Measurements from ENCODE around the gene GFPT1. TPM values are rescaled to one million over a fixed set of nuclear protein-coding genes. Genes with fewer than 3 reads are reported as not detected.

The GFPT1 gene
- total and polyA plus RNA-seq, 9 of the 15 experiments (the other 6 are each of a cell fraction or from before 2014, with no cell fraction given), result 6.6 to 38.3 (median 15.9) TPM

DNA sequence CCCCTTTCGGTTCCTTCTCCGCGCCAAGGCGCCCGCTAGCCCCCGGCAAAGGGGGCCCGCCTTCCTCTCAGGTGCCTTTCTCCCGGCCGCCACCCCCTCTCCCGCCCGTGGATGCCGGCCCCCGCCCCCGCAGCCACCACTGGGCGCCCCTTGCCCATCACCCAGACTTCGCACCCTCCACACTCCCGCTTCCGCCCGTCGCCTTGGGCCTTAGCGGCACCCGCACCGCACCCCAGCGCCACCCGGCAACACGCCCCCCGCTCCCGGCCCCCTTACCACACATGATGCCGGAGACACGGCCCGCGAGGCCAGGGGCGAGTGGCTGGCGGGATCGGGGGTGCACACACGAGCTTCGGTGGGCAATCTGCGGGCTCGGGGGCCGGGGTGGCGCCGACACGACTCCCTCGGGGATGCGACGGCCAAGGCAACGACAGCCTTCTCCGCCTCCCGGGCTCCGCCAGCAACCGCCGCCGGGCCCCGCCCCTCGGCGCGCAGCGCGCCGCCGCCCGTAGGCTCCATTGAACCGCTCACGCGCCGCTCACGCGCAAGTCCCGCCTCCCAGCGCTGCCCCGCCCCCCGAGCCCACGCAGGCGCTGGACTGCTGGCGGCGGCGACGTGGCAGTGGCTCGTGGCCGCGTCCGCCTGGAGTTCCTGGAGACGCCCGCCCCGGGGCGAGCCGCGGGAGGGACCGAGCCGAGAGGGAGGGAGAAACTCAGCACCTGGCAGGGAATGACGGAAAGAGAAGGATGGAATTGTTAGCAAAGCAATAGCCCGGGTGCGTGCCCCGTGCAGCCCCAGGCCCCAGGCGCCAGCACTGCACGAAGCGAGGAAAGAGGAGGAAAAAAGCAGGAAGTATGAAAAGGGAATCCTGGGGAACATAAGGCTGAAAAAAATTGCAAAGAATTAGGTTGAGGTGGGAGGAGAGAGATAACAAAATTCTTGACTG lies at the start of gene GFPT1 (continued):
- 0 out of 2 replicates have a peak, but pooled peaks have one; percentile 70 for TF ChIP-seq MBD2 (IDR thresholded peaks at IDR 0.05; ENCODE audit: borderline replicate concordance, low read depth)
- no peak for TF ChIP-seq CBX8 (IDR thresholded peaks at IDR 0.05; ENCODE audit: borderline replicate concordance, extremely low read depth, low read depth, low read length, poor library complexity, severe bottlenecking)
- no peak; the same call in 1 of the 2 replicates for TF ChIP-seq ERF (CRISPR knock-in tag; IDR thresholded peaks at IDR 0.05)
- no peak for TF ChIP-seq NBN (IDR thresholded peaks at IDR 0.05; ENCODE audit: low read depth)

DNA sequence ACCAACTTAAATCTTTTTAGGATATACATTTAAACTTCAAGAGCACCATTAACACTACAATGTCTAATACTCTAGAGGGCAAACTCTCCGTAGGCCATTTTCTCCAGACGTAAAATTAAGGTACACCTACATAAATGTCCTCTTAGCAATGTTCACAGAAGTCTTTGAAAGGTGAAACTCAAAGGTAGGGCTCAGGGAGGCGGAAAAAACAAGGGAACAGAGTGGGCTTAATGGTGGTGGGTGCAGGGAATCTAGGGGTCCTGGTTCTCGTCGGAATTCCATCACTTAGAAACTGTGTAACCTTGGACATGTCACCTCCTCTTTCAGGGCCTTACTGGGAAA lies 49.5 kb upstream of the GFPT1 start:
- peak overlapping the region; percentile 75 for H3K4me3 ChIP-seq
- H3K4me2 ChIP-seq (ENCODE audit: insufficient read depth, low read length), result peak overlapping the region; percentile 89
- 2% methylated on average over 5 of the region's 5 CpGs for WGBS (ENCODE audit: insufficient coverage, low coverage, missing lambda C conversion rate)
- FAIRE-seq, result no peak
- peak; percentile 8 for ATAC-seq
- no peaks in the 10 kb centered on the region; the same call in 2 of the 3 replicates for H3K36me3 ChIP-seq (ENCODE audit: control insufficient read depth, insufficient read depth, low read length)
- CTCF ChIA-PET (ENCODE audit: low intra/inter-chr PET ratio), result no interaction called here
- H4K20me1 ChIP-seq (replicated peaks; ENCODE audit: control insufficient read depth, insufficient read depth, low read length), result no peaks in the 10 kb centered on the region
- peaks cover 24% of the 10 kb centered on the region for H3K79me2 ChIP-seq (ENCODE audit: control insufficient read depth, insufficient read depth, low read length)
- intact Hi-C loops (cut with micrococcal nuclease) (loop anchor here (2.0 kb wide), 3 partner anchors 50 to 128 kb away; partner anchors contain the start of gene GFPT1), in situ Hi-C loops (cut with MboI) (no loop called here)
- BruUV-seq (replicated peaks), result no TSS peak
- H3K9me1 ChIP-seq (ENCODE audit: control insufficient read depth, insufficient read depth, low read length), result no peaks in the 10 kb centered on the region
- POLR2A ChIA-PET, result interaction anchor here (0.6 to 3.0 kb wide), 12 partner anchors 10 to 954 kb away, joined by 3 to 14 read pairs (median 4); partner anchors contain the start of genes GFPT1 and SNRPG
- H3K9ac ChIP-seq (ENCODE audit: insufficient read depth in 1 of 2, low read depth in 2 of 2, low read length in 2 of 2), result peak overlapping the region; percentile 79 to 97
- H3K27ac ChIP-seq (ENCODE audit: extremely low read depth, low read depth, low read length), result peak overlapping the region; percentile 96
- H3K9me3 ChIP-seq (replicated peaks; ENCODE audit: control insufficient read depth, insufficient read depth, low read depth, low read length), result no peaks in the 10 kb centered on the region; the same call in none of the 2 replicates
- H3K4me1 ChIP-seq (replicated peaks in 1 of 2; ENCODE audit: control insufficient read depth in 2 of 2, insufficient read depth in 2 of 2, low read length in 2 of 2), result peaks cover 15 to 16% of the 10 kb centered on the region in 2 experiments; a peak in 4 of 5 replicates
- DNase-seq (ENCODE audit: extremely low read depth in 1 of 4, low spot score in 3 of 4), result no peak
- H2AFZ ChIP-seq (ENCODE audit: low read depth, low read length), result peak overlapping the region; percentile 100
- no peaks in the 10 kb centered on the region for H3K27me3 ChIP-seq (ENCODE audit: control insufficient read depth in 2 of 2, insufficient read depth in 2 of 2, low read length in 2 of 2)
- TF ChIP-seq, protein P1, sequence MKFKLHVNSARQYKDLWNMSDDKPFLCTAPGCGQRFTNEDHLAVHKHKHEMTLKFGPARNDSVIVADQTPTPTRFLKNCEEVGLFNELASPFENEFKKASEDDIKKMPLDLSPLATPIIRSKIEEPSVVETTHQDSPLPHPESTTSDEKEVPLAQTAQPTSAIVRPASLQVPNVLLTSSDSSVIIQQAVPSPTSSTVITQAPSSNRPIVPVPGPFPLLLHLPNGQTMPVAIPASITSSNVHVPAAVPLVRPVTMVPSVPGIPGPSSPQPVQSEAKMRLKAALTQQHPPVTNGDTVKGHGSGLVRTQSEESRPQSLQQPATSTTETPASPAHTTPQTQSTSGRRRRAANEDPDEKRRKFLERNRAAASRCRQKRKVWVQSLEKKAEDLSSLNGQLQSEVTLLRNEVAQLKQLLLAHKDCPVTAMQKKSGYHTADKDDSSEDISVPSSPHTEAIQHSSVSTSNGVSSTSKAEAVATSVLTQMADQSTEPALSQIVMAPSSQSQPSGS (CRISPR knock-in tag; IDR thresholded peaks at IDR 0.05), result no peak
- TF ChIP-seq, protein P2, sequence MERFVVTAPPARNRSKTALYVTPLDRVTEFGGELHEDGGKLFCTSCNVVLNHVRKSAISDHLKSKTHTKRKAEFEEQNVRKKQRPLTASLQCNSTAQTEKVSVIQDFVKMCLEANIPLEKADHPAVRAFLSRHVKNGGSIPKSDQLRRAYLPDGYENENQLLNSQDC (CRISPR knock-in tag; IDR thresholded peaks at IDR 0.05), result 0 out of 2 replicates have a peak, but pooled peaks have one; percentile 30
- TF ChIP-seq NUFIP1 (IDR thresholded peaks at IDR 0.05; ENCODE audit: partially characterized antibody) (no peak), ZNF408 (CRISPR knock-in tag; IDR thresholded peaks at IDR 0.05; ENCODE audit: low read depth) (no peak), KDM5B (IDR thresholded peaks at IDR 0.05; ENCODE audit: insufficient replicate concordance, low read depth, low read length) (no peak), XRCC4 (IDR thresholded peaks at IDR 0.05; ENCODE audit: extremely low read depth, insufficient read depth, insufficient read length) (no peak), ZNF583 (CRISPR knock-in tag; IDR thresholded peaks at IDR 0.05) (no peak), CBX8 (IDR thresholded peaks at IDR 0.05; ENCODE audit: borderline replicate concordance, extremely low read depth, low read depth, low read length, poor library complexity, severe bottlenecking) (no peak), NR2F6 (CRISPR knock-in tag; IDR thresholded peaks at IDR 0.05) (no peak), ELF1 (tag; IDR thresholded peaks at IDR 0.05) (0 out of 2 replicates have a peak, but pooled peaks have one; percentile 56), BHLHE40 (IDR thresholded peaks at IDR 0.05; ENCODE audit: low read length) (no peak)
- TF ChIP-seq, protein P3, sequence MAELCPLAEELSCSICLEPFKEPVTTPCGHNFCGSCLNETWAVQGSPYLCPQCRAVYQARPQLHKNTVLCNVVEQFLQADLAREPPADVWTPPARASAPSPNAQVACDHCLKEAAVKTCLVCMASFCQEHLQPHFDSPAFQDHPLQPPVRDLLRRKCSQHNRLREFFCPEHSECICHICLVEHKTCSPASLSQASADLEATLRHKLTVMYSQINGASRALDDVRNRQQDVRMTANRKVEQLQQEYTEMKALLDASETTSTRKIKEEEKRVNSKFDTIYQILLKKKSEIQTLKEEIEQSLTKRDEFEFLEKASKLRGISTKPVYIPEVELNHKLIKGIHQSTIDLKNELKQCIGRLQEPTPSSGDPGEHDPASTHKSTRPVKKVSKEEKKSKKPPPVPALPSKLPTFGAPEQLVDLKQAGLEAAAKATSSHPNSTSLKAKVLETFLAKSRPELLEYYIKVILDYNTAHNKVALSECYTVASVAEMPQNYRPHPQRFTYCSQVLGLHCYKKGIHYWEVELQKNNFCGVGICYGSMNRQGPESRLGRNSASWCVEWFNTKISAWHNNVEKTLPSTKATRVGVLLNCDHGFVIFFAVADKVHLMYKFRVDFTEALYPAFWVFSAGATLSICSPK (IDR thresholded peaks at IDR 0.05; ENCODE audit: borderline replicate concordance), result no peak
